ENCODE measurements around the gene UVRAG.

The UVRAG gene

GRCh38 chr11:76174330-76174729 is 359.3 kb downstream of the UVRAG start:
- no peak overlapping the region for H3K27ac ChIP-seq (replicated peaks)
- H3K4me3 ChIP-seq (replicated peaks; ENCODE audit: insufficient read depth, low read length): no peak overlapping the region
- DNase-seq (ENCODE audit: low read depth in 1 of 2, low spot score in 1 of 2): no peak
- no peaks in the 10 kb centered on the region for H3K27me3 ChIP-seq (ENCODE audit: insufficient read depth, poor library complexity, severe bottlenecking)
- no peak for TF ChIP-seq POLR2AphosphoS5 (IDR thresholded peaks at IDR 0.05; ENCODE audit: low read depth)
- no peak for TF ChIP-seq CTCF (IDR thresholded peaks at IDR 0.05; ENCODE audit: insufficient read depth, low read length)
- TF ChIP-seq SPI1 (IDR thresholded peaks at IDR 0.05; ENCODE audit: borderline replicate concordance, low read depth): no peak
- TF ChIP-seq REST (IDR thresholded peaks at IDR 0.05; ENCODE audit: insufficient replicate concordance, low read depth): no peak
- TF ChIP-seq GABPA (IDR thresholded peaks at IDR 0.05; ENCODE audit: low read depth): no peak

GRCh38 chr11:76175783-76176182 is 360.8 kb downstream of the UVRAG start:
- Histone ChIP-seq H3K4me3 (replicated peaks; ENCODE audit: insufficient read depth, low read length) (no peak overlapping the region), H3K27me3 (ENCODE audit: insufficient read depth, poor library complexity, severe bottlenecking) (no peaks in the 10 kb centered on the region), H3K27ac (replicated peaks) (no peak overlapping the region)
- DNase-seq (ENCODE audit: low read depth in 1 of 2, low spot score in 1 of 2): no peak
- TF ChIP-seq REST (IDR thresholded peaks at IDR 0.05; ENCODE audit: insufficient replicate concordance, low read depth) (no peak), CTCF (IDR thresholded peaks at IDR 0.05; ENCODE audit: insufficient read depth, low read length) (no peak), GABPA (IDR thresholded peaks at IDR 0.05; ENCODE audit: low read depth) (no peak), POLR2AphosphoS5 (IDR thresholded peaks at IDR 0.05; ENCODE audit: low read depth) (no peak), SPI1 (IDR thresholded peaks at IDR 0.05; ENCODE audit: borderline replicate concordance, low read depth) (no peak)

GRCh38 chr11:76176463-76176862 is 361.5 kb downstream of the UVRAG start:
- Histone ChIP-seq H3K27ac (replicated peaks) (no peak overlapping the region), H3K4me3 (replicated peaks; ENCODE audit: insufficient read depth, low read length) (no peak overlapping the region), H3K27me3 (ENCODE audit: insufficient read depth, poor library complexity, severe bottlenecking) (no peaks in the 10 kb centered on the region)
- DNase-seq (ENCODE audit: low read depth in 1 of 2, low spot score in 1 of 2): no peak
- TF ChIP-seq POLR2AphosphoS5 (IDR thresholded peaks at IDR 0.05; ENCODE audit: low read depth): no peak
- TF ChIP-seq CTCF (IDR thresholded peaks at IDR 0.05; ENCODE audit: insufficient read depth, low read length): no peak
- no peak for TF ChIP-seq GABPA (IDR thresholded peaks at IDR 0.05; ENCODE audit: low read depth)
- TF ChIP-seq SPI1 (IDR thresholded peaks at IDR 0.05; ENCODE audit: borderline replicate concordance, low read depth): no peak
- TF ChIP-seq REST (IDR thresholded peaks at IDR 0.05; ENCODE audit: insufficient replicate concordance, low read depth): no peak

Data from HL-60 (cell line).